GM12873 (cell line): ENCODE data around the gene RAMP3.

Experiments
- CTCF ChIP-seq: IDR thresholded peaks from 2 replicates; pipeline ENCODE4 v1.5.1; 2012; ENCODE audit warnings: low read depth, mild to moderate bottlenecking, moderate library complexity, low read length, control low read depth; ENCODE audit not compliant: insufficient read depth; ENCODE audit errors: missing control alignments

RAMP3 gene

GRCh38 chr7:45211066-45211465 lies 53.5 kb downstream of the RAMP3 start:
- TF ChIP-seq CTCF = no peak

- no peak for TF ChIP-seq CTCF
These were observed 54.4 kb downstream of the RAMP3 start for GRCh38 chr7:45211958-45212357.

GRCh38 chr7:45212606-45213005 lies 55.0 kb downstream of the RAMP3 start:
- no peak for TF ChIP-seq CTCF

- TF ChIP-seq CTCF = no peak
These were observed 58.0 kb downstream of the RAMP3 start for GRCh38 chr7:45215601-45216062.

GRCh38 chr7:45216181-45216580 lies 58.6 kb downstream of the RAMP3 start:
- TF ChIP-seq CTCF = no peak

- no peak for TF ChIP-seq CTCF
These were observed 59.1 kb downstream of the RAMP3 start for GRCh38 chr7:45216622-45217165.

GRCh38 chr7:45217358-45217757 lies 59.8 kb downstream of the RAMP3 start:
- no peak for TF ChIP-seq CTCF
